ENCODE measurements around the gene SLC38A8.

SLC38A8 gene

DNA sequence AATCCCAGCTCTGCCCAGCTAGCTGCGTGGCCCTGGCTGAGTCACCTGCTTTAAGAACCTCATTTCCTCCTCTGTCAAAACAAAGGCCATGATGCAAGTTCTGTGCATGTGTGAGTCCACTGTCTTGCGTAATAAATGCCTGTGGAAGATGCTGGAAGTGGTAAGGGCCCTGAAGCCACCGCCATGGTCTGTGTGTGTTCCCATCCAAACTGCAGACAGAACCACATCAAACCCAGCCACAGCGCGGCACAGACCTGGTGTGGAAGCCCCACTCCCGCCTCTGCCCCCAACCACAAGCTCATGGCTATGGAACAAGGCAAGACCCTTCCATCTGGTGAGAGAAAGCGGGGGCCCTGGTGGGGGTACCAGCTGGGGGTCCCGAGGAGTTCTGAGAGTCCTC lies 48.5 kb downstream of the SLC38A8 start:
- peak; percentile 57 for DNase-seq

DNA sequence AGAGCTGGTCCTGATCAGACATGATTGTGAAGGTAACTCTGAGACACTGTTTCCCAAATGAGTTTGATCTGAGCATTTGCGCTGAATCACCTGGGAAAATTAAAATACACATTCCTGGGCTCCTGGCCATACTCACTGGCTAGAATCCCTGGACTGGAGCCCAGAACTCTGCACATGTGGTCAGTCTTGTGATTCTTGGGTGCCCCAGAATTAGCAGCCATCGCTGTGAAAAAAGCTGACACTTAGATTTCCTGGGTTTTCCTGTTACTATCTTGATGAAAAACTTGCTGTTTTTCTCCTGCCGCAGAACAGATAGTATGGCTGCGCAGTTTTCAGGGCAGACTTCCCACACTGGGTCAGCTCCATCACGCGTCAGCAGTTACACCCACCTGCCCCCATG lies 50.0 kb downstream of the SLC38A8 start:
- no peak for DNase-seq

DNA sequence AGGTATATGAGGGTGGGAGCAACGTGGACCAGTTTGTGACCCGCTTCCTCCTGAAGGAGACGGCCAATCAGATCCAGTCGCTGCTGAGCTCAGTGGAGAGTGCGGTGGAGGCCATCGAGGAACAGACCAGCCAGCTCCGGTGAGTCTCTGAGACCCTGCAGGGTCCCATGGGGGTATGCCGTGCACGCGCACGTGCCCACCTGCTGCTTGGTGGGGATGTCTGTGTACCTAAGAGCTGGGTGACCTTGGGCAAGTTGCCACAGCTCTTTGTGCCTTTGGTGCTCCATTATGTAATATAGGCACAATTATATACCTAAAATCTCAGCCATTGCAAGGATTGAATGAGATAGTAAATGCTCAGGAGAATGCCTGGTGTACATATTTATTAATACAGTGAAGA lies 52.1 kb downstream of the SLC38A8 start:
- no peak for DNase-seq

DNA sequence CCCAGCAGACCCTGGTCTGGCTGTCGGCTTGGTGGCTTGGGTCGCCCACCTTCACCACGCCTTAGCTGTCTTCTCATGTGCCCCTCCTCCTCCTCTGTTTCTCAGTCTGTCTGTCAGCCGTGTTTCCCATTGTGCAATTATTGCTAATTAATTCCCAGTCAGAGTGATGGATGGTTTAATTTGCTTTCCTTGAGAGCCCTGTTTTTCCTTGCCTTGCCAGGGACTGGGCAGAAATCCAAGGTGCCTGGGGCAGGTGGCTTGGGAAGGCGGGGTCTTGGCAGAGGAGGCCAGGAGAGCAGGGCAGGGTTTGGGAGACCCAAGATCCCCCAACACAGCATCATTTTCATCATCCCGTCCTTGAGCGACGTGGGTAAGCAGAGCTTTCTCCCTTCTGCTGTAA lies 53.3 kb downstream of the SLC38A8 start:
- DNase-seq, result no peak

DNA sequence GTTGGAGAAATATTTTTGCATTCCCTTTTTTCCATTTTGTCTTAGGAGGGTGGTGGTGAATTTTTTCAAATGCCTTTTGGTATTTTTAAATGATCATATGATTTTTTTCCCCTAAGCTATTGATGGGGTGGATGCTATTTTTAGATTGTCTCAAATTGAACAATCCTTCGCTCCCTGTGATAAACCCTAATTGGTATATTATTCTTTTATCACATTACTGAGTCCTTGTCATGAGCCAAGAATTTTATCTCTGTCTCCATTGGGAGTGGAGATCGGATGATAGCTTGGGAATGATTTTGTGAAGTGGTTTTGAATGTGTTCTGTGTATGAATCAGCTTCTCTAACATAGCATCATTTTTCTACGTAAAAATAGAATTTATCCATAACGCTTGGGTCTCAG lies 59.1 kb downstream of the SLC38A8 start:
- DNase-seq, result no peak

- no peak for DNase-seq
These were observed 60.8 kb downstream of the SLC38A8 start for GRCh38 chr16:83981799-83982198.

DNA sequence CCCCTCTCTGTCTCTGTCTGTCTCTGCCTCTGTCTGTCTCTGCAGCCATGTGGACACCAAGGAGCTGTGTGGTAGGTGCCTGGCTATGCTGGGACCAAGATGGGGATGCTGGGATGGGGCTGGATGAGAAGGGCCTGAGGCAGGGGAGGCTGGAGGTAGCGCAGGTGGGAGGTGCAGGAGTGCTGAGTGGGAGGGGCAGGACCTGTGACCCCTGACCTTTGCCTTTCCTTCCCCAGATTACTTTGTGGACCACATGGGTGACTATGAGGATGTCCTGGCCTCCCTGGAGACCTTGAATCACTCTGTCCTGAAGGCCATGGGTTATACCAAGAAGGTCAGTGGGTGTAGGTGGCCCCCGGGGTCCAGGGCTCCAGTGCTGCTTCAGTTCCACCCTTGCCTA lies 61.8 kb downstream of the SLC38A8 start:
- DNase-seq, result no peak

DNA sequence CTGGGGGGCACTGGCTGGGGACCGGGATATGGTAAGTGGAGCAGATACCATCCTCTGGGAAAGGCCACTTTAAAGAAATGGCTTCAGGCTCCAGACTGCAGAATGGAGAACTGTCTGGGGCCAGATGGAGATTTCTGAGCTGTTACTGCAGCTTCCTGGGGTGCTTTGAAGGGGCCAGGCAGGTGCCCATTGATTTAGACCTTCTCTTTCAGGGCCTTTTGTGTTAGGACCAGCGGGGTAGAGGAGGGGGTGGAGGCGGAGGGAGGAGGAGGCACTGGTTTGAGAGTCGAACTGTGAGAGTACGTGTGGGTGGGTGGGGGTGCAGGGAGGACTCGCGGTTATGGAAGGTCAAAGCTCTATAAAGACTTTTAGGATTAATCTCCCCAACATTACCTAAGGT lies 63.2 kb downstream of the SLC38A8 start:
- DNase-seq, result no peak

GRCh38 chr16:83978401-83978904 lies 64.1 kb downstream of the SLC38A8 start:
- DNase-seq, result no peak

DNA sequence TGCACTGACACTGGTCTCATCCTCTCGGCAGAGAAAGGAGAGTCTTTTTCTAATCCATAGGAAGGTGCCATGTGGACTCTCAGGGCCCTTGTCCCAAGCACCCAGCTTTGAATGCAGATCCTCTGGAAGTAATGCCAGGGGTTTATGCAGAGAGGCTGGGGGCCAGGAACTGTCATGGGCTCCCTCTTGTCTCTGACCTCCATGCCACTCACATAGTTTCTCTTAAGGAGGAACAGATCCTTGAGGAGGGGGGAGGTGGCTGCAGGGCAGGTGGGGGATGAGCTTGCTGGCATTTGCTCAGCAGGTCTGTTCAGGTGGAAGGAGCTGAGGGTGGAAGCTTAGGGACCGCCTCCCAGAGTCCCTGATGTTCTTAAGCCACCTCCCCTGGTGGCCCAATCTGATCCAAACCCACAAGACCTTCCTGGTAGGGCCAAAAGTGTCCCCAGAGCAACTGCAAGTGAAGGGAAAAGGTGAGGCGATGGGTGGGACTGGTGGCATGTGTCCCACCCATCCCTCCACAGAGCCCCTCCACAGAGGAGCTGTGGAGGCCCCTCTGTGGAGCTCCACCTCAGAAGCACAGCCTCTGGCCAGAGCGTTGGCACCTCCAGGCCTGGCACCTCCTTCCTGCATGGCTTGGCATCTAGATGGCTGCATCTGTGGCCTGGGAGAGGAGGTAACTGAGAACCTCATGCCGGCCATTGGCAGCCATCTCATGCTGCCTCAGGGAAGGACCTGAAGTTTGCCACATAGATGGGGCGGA lies 65.4 kb downstream of the SLC38A8 start:
- DNase-seq, result no peak

DNA sequence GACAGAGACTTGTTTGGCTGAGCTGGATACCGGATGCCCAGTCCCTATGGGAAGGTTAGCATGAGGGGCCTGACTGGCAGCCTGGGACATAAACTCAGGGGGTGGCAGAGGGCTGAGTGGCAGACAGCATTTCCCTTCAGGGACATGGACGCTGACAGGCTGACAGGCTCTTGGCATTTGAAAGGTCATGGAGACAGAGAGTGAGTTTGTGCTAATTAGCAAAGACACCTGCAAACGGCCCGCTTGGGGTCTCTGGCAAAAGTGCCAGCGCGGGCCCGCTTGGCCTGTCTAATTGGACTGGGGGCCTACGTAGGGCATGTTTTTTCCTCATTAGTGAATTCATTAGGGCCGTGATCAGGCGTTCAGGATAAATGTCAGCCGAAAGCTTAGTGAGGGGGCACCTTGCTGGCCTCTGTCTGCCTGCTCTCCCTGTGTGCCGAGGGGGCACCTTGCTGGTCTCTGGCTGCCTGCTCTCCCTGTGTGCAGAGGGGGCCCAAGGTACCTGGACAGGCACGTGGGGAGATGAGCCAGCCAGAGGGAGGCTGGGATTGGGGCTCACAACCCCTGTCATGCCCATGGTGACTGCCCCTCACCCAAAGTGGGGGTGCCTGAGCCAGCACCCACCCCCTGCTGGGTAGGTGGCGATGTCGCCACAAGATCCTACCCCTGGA lies 66.9 kb downstream of the SLC38A8 start:
- DNase-seq, result no peak

DNA sequence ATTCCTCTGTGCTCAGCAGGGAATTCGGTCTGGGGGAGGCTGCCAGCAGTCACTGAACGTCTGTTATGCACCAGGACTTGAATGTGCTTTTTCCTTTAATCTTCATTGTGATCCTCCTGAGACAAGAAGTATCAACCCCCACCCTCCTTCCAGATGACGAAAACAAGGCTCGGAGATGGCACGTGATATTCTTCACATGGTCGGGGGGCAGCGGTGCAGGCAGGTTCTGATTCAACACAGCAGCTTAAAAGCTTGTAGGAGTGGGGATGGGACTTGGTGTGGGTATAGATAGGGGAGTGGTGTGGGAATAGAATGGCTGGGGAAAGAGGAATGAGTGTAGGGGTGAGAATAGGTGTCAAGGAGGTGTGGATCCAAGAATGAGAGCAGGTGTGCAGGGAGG lies 68.1 kb downstream of the SLC38A8 start:
- DNase-seq, result no peak

GRCh38 chr16:83973581-83974385 lies 68.8 kb downstream of the SLC38A8 start:
- no peak for DNase-seq

DNA sequence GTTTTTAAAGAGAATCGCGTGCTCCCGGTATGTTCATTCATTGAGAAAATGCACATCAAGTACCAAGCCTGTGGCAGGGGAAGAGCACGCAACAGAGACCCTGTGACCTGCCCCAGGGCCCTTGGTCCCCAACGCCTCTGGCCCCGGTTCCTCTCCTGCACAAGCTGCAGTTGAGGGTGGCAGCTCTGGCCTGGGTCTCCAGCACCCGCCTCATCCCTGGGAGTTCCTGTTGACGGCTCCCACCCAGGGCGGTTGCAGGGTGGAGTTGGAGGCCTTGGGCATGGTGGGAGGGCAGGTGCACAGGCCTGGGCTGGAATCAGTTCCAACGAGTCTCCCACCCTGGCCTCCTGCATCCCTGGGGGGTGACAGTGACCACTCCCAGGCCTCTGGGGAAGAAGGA lies 69.5 kb downstream of the SLC38A8 start:
- DNase-seq, result no peak

DNA sequence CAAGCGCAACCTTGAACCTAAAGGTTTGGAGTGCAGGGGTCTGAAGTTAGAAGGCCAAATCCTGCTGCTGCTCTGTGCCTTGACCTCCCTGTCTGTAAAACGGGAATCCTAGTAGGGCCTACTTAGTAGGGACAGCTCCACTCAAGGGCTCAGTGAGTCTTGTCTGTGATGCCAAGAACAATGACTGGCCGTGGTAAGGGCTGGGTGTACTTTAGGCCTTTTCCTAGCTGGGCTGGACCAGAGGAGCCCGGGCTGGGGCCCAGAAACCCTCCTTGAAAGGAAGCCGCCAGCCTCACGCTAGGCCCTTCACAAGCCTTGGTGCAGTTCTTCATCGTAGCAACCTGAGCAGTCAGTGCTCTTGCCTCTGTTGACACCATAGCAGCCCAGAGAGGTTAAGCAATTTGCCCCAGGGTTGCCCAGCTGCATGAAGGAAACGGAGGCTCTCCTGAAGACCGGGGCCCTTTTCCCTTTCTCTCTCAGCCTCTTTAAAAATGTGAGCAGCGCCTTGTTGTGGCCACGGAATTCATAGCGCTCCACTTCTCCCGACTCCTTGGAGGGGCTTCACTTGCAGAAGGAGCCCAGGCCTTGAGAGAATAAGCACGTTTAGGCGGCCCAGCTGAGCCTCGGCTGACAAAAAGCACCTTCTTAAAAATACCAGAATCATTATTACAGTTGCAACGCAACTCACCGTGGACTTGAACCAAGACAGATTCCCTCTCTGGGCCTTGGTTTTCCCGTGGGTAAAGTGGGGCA lies 70.2 kb downstream of the SLC38A8 start:
- DNase-seq, result no peak

DNA sequence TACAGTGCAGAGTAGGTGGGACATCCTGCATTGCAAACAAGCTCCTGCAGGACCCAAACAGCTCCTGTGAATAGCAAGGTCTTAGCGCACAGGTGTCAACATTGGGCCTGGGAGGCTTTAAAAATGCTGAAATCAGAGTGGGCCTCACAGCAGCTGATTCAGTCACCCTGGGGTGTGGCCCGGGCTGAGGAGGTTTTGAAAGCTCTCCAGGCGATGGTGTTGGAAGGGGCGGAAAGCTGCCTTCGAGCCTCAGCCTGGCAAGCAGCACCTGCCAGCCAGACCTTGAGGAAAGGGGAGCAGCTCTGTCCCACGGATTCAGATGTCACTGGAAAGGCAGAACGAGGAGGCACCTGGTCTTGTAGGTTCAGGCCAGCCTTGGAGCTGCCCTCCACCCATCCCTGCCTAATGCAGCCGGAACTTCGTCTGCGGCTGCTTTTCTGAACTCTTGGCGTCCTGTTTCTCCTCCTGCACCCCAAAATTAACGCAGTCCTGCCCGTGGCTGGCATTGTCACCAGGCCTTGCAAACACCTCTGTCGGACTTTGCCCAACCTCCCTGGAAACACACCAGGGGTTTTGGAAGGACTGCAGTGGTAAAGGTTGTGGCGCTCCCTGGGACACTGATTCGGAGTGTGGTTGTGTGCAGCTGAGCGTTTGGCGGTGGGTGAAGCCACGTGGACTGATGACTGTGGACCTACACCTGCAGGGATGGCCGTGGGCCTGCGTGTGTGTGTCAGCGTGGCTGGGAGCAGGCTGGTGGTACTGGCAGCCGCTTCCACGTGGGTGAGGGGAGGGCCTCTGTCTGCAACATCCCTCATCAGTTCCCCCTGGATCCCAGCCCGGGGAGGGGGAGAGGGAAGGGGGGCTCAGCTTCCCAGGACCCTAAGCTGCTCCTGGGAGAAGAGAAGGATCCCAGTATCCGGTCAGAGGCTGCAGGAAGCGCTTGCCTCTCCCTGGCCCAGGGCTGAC lies 71.1 kb downstream of the SLC38A8 start:
- no peak for DNase-seq

DNA sequence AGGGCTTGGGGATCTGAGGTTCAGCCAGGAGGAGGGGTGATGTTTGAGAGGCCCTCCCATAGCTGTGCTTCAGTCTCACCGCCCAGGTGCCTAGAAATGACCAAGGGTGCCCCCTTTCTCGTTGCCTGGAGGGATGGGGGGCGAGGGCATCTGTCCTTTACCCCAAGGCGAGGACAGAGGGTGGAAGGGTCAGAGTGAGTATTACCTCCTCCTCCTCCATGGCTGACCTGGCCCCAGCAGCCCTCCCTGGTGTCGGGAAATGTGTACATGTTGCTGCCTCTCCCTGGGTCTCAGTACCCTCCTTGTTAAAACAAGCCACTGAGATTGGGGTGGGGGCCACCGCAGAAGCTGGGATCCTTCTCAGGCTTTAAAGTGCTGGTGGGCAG lies 72.2 kb downstream of the SLC38A8 start:
- no peak for DNase-seq

DNA sequence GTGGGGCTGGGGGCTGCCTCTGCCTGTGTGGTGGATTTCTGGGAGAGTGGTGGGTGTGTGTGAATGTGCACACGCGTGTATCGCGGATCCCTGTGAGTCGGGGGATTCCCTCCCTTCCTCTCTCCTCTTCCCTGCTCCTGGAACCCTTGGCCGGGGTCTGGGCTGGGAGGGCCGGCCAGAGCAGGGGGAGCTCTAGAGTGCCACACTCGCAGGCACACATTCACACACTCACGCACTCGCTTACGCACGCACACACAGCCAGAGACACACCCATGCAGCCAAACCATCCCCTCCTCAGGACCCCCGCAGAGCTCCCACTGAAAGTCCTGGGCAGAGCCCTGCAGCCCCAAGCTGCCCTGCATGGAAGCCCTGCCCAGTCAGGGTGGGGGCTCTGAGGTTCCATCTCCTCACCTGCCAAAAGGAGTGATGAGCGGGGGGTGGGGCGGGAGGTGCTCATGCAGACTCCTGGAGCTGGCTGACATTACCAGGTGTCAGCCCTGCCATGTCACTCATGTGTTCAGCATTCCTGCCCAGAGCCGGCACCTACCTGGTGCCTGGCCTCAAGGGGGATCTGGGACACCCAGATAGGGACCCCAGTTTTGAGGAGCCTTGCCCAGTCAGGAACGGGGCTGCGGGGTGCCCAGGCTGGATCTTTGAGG lies 72.7 kb downstream of the SLC38A8 start:
- no peak for DNase-seq

GRCh38 chr16:83968891-83969649 lies 73.5 kb downstream of the SLC38A8 start:
- DNase-seq, result no peak

DNA sequence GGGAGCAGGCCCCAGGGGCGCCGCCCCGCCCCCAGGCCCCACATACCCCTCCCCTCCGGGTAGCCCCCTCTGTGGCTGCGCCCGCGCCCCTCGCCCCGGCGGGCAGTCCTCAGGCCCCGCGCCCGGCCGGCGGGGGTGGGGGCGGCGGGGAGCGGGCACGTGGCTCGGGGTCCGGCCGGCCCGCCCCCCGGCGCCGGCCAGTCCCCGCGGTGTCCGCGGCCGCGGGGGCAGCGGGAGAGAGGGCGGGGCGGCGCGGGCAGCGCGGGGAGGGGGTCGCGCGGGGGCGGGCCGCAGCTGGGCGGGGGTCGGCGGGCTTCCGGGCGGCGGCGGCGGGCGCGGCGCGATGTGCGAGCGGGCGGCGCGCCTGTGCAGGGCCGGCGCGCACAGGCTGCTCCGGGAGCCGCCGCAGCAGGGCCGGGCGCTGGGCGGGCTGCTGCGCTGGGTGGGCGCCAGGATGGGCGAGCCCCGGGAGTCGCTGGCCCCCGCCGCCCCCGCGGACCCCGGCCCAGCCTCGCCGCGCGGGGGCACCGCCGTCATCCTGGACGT lies 74.2 kb downstream of the SLC38A8 start:
- no peak for DNase-seq

Measured in SIG-M5 (cell line).